ENCODE data around the gene YIF1A. TPM values are rescaled to one million over a fixed set of nuclear protein-coding genes. Genes with fewer than 3 reads are reported as not detected.
A peak's percentile ranks its signal among the peaks of the same experiment; 100 is the strongest.
"Not testable (repeated sequence)": the region's sequence is repeated elsewhere in the genome, so short reads cannot be mapped to it uniquely, and the experiment has no call there.

The YIF1A gene
- total RNA-seq, 1 experiment from 2014 or later = 245 TPM

GRCh38 chr11:66281001-66281400, 7.9 kb downstream of the YIF1A start:
- no peak for DNase-seq (ENCODE audit: low read depth in 1 of 2, low spot score in 2 of 2)
- Histone ChIP-seq H3K27me3 (replicated peaks) (no peaks in the 10 kb centered on the region), H3K9me3 (replicated peaks) (no peaks in the 10 kb centered on the region), H3K4me1 (replicated peaks) (peaks cover 28% of the 10 kb centered on the region), H3K36me3 (peaks cover 50% of the 10 kb centered on the region), H3K4me3 (no peak overlapping the region), H3K27ac (no peak overlapping the region)

GRCh38 chr11:66280428-66280827, 8.5 kb downstream of the YIF1A start:
- peaks cover 28% of the 10 kb centered on the region for H3K4me1 ChIP-seq (replicated peaks)
- H3K36me3 ChIP-seq = peaks cover 52% of the 10 kb centered on the region
- H3K4me3 ChIP-seq = no peak overlapping the region
- H3K9me3 ChIP-seq (replicated peaks) = no peaks in the 10 kb centered on the region
- no peak for DNase-seq (ENCODE audit: low read depth in 1 of 2, low spot score in 2 of 2)
- no peaks in the 10 kb centered on the region for H3K27me3 ChIP-seq (replicated peaks)
- no peak overlapping the region for H3K27ac ChIP-seq

GRCh38 chr11:66279092-66279734, 9.7 kb downstream of the YIF1A start:
- Histone ChIP-seq H3K4me3 (no peak overlapping the region), H3K4me1 (replicated peaks) (peaks cover 28% of the 10 kb centered on the region), H3K27me3 (replicated peaks) (no peaks in the 10 kb centered on the region), H3K9me3 (replicated peaks) (no peaks in the 10 kb centered on the region), H3K27ac (no peak overlapping the region), H3K36me3 (peaks cover 50% of the 10 kb centered on the region)
- no peak for DNase-seq (ENCODE audit: low read depth in 1 of 2, low spot score in 2 of 2)

GRCh38 chr11:66278363-66279091, 10.4 kb downstream of the YIF1A start:
- H3K27me3 ChIP-seq (replicated peaks) = no peaks in the 10 kb centered on the region
- H3K27ac ChIP-seq = no peak overlapping the region
- peaks cover 54% of the 10 kb centered on the region for H3K36me3 ChIP-seq
- H3K4me3 ChIP-seq = peak overlapping the region; percentile 27
- no peak for DNase-seq (ENCODE audit: low read depth in 1 of 2, low spot score in 2 of 2)
- H3K9me3 ChIP-seq (replicated peaks) = no peaks in the 10 kb centered on the region
- peaks cover 28% of the 10 kb centered on the region for H3K4me1 ChIP-seq (replicated peaks)

GRCh38 chr11:66277471-66278362, 11.2 kb downstream of the YIF1A start, which contains the start of gene CNIH2:
Gene CNIH2 (plus strand): TSS chr11:66278175. CDS start chr11:66278457, 282 bp downstream.
- no peak for DNase-seq (ENCODE audit: low read depth in 1 of 2, low spot score in 2 of 2)
- Histone ChIP-seq H3K27ac (no peak within 1 kb of the TSS), H3K36me3 (peaks cover 55% of the 10 kb centered on the region), H3K4me3 (peak within 1 kb of the TSS; percentile 27), H3K9me3 (replicated peaks) (no peaks in the 10 kb centered on the region), H3K27me3 (replicated peaks) (no peaks in the 10 kb centered on the region), H3K4me1 (replicated peaks) (peaks cover 27% of the 10 kb centered on the region)

- H3K9me3 ChIP-seq (replicated peaks); H3K27me3 ChIP-seq (replicated peaks); H3K4me3 ChIP-seq; DNase-seq (ENCODE audit: low read depth in 1 of 2, low spot score in 2 of 2); H3K27ac ChIP-seq: not testable (repeated sequence)
- H3K4me1 ChIP-seq (replicated peaks) = peaks cover 23% of the 10 kb centered on the region
- H3K36me3 ChIP-seq = peaks cover 59% of the 10 kb centered on the region
These were observed 11.9 kb downstream of the YIF1A start for GRCh38 chr11:66277064-66277463.

- Histone ChIP-seq H3K36me3 (peaks cover 64% of the 10 kb centered on the region), H3K4me1 (replicated peaks) (peaks cover 23% of the 10 kb centered on the region)
- DNase-seq (ENCODE audit: low read depth in 1 of 2, low spot score in 2 of 2); H3K9me3 ChIP-seq (replicated peaks); H3K4me3 ChIP-seq; H3K27me3 ChIP-seq (replicated peaks); H3K27ac ChIP-seq: not testable (repeated sequence)
These were observed 12.3 kb downstream of the YIF1A start for GRCh38 chr11:66276619-66277018.

- Histone ChIP-seq H3K27me3 (replicated peaks) (no peaks in the 10 kb centered on the region), H3K4me1 (replicated peaks) (peaks cover 19% of the 10 kb centered on the region), H3K36me3 (peaks cover 65% of the 10 kb centered on the region), H3K9me3 (replicated peaks) (no peaks in the 10 kb centered on the region), H3K27ac (no peak overlapping the region), H3K4me3 (no peak overlapping the region)
- DNase-seq (ENCODE audit: low read depth in 1 of 2, low spot score in 2 of 2) = no peak
These were observed 12.8 kb downstream of the YIF1A start for GRCh38 chr11:66275984-66276612.

GRCh38 chr11:66275396-66275795, 13.5 kb downstream of the YIF1A start:
- Histone ChIP-seq H3K27me3 (replicated peaks) (no peaks in the 10 kb centered on the region), H3K27ac (no peak overlapping the region)
- no peak for DNase-seq (ENCODE audit: low read depth in 1 of 2, low spot score in 2 of 2)

GRCh38 chr11:66274219-66274618, 14.7 kb downstream of the YIF1A start:
- Histone ChIP-seq H3K27me3 (replicated peaks) (no peaks in the 10 kb centered on the region), H3K9me3 (replicated peaks) (no peaks in the 10 kb centered on the region), H3K4me1 (replicated peaks) (peaks cover 16% of the 10 kb centered on the region), H3K27ac (no peak overlapping the region), H3K36me3 (peaks cover 72% of the 10 kb centered on the region), H3K4me3 (no peak overlapping the region)
- no peak for DNase-seq (ENCODE audit: low read depth in 1 of 2, low spot score in 2 of 2)

More at GRCh38 chr11:66275396-66275795, 13.5 kb downstream of the YIF1A start:
- Histone ChIP-seq H3K9me3 (replicated peaks) (no peaks in the 10 kb centered on the region), H3K4me3 (no peak overlapping the region), H3K36me3 (peaks cover 72% of the 10 kb centered on the region), H3K4me1 (replicated peaks) (peaks cover 12% of the 10 kb centered on the region)

GRCh38 chr11:66272596-66272995, 16.3 kb downstream of the YIF1A start:
- peaks cover 75% of the 10 kb centered on the region for H3K36me3 ChIP-seq
- no peak for DNase-seq (ENCODE audit: low read depth in 1 of 2, low spot score in 2 of 2)
- H3K27me3 ChIP-seq (replicated peaks) = no peaks in the 10 kb centered on the region
- no peak overlapping the region for H3K4me3 ChIP-seq
- peaks cover 14% of the 10 kb centered on the region for H3K4me1 ChIP-seq (replicated peaks)
- H3K9me3 ChIP-seq (replicated peaks) = no peaks in the 10 kb centered on the region
- H3K27ac ChIP-seq = no peak overlapping the region

GRCh38 chr11:66271816-66272215, 17.1 kb downstream of the YIF1A start:
- no peaks in the 10 kb centered on the region for H3K9me3 ChIP-seq (replicated peaks)
- H3K4me1 ChIP-seq (replicated peaks) = peaks cover 18% of the 10 kb centered on the region
- no peaks in the 10 kb centered on the region for H3K27me3 ChIP-seq (replicated peaks)
- no peak overlapping the region for H3K27ac ChIP-seq
- peaks cover 73% of the 10 kb centered on the region for H3K36me3 ChIP-seq
- H3K4me3 ChIP-seq = no peak overlapping the region
- DNase-seq (ENCODE audit: low read depth in 1 of 2, low spot score in 2 of 2) = no peak
